HUES48 (cell line): Measurements from ENCODE around the gene PRKAG2.

Experiments used
- H3K27ac ChIP-seq: one replicate; pipeline ENCODE4 v1.7.0; 2013; ENCODE audit warnings: low read depth, low read length, inconsistent platforms
- H3K27me3 ChIP-seq: 2 replicates; pipeline ENCODE4 v1.6.1; 2013; ENCODE audit warnings: mild to moderate bottlenecking, low read length; ENCODE audit not compliant: control insufficient read depth, insufficient read depth
- H3K36me3 ChIP-seq: 2 replicates; pipeline ENCODE4 v1.6.1; 2013; ENCODE audit warnings: low read length; ENCODE audit not compliant: control insufficient read depth, insufficient read depth
- H3K4me1 ChIP-seq: 2 replicates; pipeline ENCODE4 v1.6.1; 2013; ENCODE audit warnings: mild to moderate bottlenecking, low read length; ENCODE audit not compliant: control insufficient read depth, insufficient read depth
- H3K4me3 ChIP-seq: 2 replicates; pipeline ENCODE4 v1.5.1; 2013; ENCODE audit warnings: mild to moderate bottlenecking, low read depth, low read length
- H3K9ac ChIP-seq: 2 replicates; pipeline ENCODE4 v1.6.1; 2013; ENCODE audit warnings: mild to moderate bottlenecking, low read depth, low read length, moderate library complexity
- H3K9me3 ChIP-seq: 2 replicates; pipeline ENCODE4 v1.6.1; 2013; ENCODE audit warnings: low read length; ENCODE audit not compliant: control insufficient read depth, insufficient read depth

Gene PRKAG2

GRCh38 chr7:151779678-151780077, 97.2 kb downstream of the PRKAG2 start:
- Histone ChIP-seq H3K9ac (no peak overlapping the region), H3K27ac (no peak overlapping the region), H3K4me1 (no peaks in the 10 kb centered on the region), H3K9me3 (no peaks in the 10 kb centered on the region), H3K4me3 (no peak overlapping the region), H3K36me3 (no peaks in the 10 kb centered on the region), H3K27me3 (peaks cover 5% of the 10 kb centered on the region; the same call in 1 of the 2 replicates)

GRCh38 chr7:151779255-151779654, 97.7 kb downstream of the PRKAG2 start:
- H3K4me3 ChIP-seq = no peak overlapping the region
- H3K27ac ChIP-seq = no peak overlapping the region
- H3K36me3 ChIP-seq = no peaks in the 10 kb centered on the region
- H3K9me3 ChIP-seq = no peaks in the 10 kb centered on the region
- no peaks in the 10 kb centered on the region for H3K4me1 ChIP-seq
- H3K27me3 ChIP-seq = peaks cover 5% of the 10 kb centered on the region; the same call in 1 of the 2 replicates
- no peak overlapping the region for H3K9ac ChIP-seq

- H3K36me3 ChIP-seq = no peaks in the 10 kb centered on the region
- no peak overlapping the region for H3K27ac ChIP-seq
- H3K9ac ChIP-seq = no peak overlapping the region
- H3K9me3 ChIP-seq = no peaks in the 10 kb centered on the region
- H3K27me3 ChIP-seq = peaks cover 5% of the 10 kb centered on the region; the same call in 1 of the 2 replicates
- H3K4me3 ChIP-seq = no peak overlapping the region
- H3K4me1 ChIP-seq = no peaks in the 10 kb centered on the region
Observed at GRCh38 chr7:151777908-151778670, 98.8 kb downstream of the PRKAG2 start.

GRCh38 chr7:151777495-151777880, 99.4 kb downstream of the PRKAG2 start:
- no peaks in the 10 kb centered on the region for H3K36me3 ChIP-seq
- peaks cover 2% of the 10 kb centered on the region; the same call in 1 of the 2 replicates for H3K27me3 ChIP-seq
- no peaks in the 10 kb centered on the region for H3K9me3 ChIP-seq
- H3K4me1 ChIP-seq = no peaks in the 10 kb centered on the region
- no peak overlapping the region for H3K4me3 ChIP-seq
- no peak overlapping the region for H3K27ac ChIP-seq
- H3K9ac ChIP-seq = no peak overlapping the region

- Histone ChIP-seq H3K27ac (no peak overlapping the region), H3K4me3 (no peak overlapping the region), H3K27me3 (no peaks in the 10 kb centered on the region), H3K4me1 (no peaks in the 10 kb centered on the region), H3K36me3 (no peaks in the 10 kb centered on the region), H3K9ac (no peak overlapping the region), H3K9me3 (no peaks in the 10 kb centered on the region)
Observed at GRCh38 chr7:151776876-151777494, 99.9 kb downstream of the PRKAG2 start.

- Histone ChIP-seq H3K9me3 (no peaks in the 10 kb centered on the region), H3K9ac (no peak overlapping the region), H3K36me3 (no peaks in the 10 kb centered on the region), H3K4me1 (no peaks in the 10 kb centered on the region), H3K4me3 (no peak overlapping the region), H3K27me3 (no peaks in the 10 kb centered on the region), H3K27ac (no peak overlapping the region)
Observed at GRCh38 chr7:151776446-151776845, 100.5 kb downstream of the PRKAG2 start.

- no peak overlapping the region for H3K9ac ChIP-seq
- no peaks in the 10 kb centered on the region for H3K27me3 ChIP-seq
- no peaks in the 10 kb centered on the region for H3K4me1 ChIP-seq
- H3K9me3 ChIP-seq = no peaks in the 10 kb centered on the region
- H3K4me3 ChIP-seq = no peak overlapping the region
- H3K27ac ChIP-seq = no peak overlapping the region
- no peaks in the 10 kb centered on the region for H3K36me3 ChIP-seq
Observed at GRCh38 chr7:151775547-151776443, 101.1 kb downstream of the PRKAG2 start.

- Histone ChIP-seq H3K27ac (no peak overlapping the region), H3K4me3 (no peak overlapping the region), H3K27me3 (no peaks in the 10 kb centered on the region), H3K4me1 (no peaks in the 10 kb centered on the region), H3K36me3 (no peaks in the 10 kb centered on the region), H3K9me3 (no peaks in the 10 kb centered on the region), H3K9ac (no peak overlapping the region)
Observed at GRCh38 chr7:151774951-151775350, 102.0 kb downstream of the PRKAG2 start.

GRCh38 chr7:151773797-151774196, 103.1 kb downstream of the PRKAG2 start:
- H3K27ac ChIP-seq = no peak overlapping the region
- H3K4me1 ChIP-seq = no peaks in the 10 kb centered on the region
- no peaks in the 10 kb centered on the region for H3K27me3 ChIP-seq
- H3K9me3 ChIP-seq = no peaks in the 10 kb centered on the region
- H3K36me3 ChIP-seq = no peaks in the 10 kb centered on the region
- H3K4me3 ChIP-seq = no peak overlapping the region
- no peak overlapping the region for H3K9ac ChIP-seq

GRCh38 chr7:151770232-151770631, 106.7 kb downstream of the PRKAG2 start:
- Histone ChIP-seq H3K9ac (no peak overlapping the region), H3K27ac (no peak overlapping the region), H3K9me3 (no peaks in the 10 kb centered on the region), H3K27me3 (no peaks in the 10 kb centered on the region), H3K4me3 (no peak overlapping the region), H3K4me1 (no peaks in the 10 kb centered on the region), H3K36me3 (no peaks in the 10 kb centered on the region)
